ENCODE measurements around the gene GREB1L. TPM values are rescaled to one million over a fixed set of nuclear protein-coding genes. Genes with fewer than 3 reads are reported as not detected.
A peak's percentile ranks its signal among the peaks of the same experiment; 100 is the strongest.
"Not testable (repeated sequence)": the region's sequence is repeated elsewhere in the genome, so short reads cannot be mapped to it uniquely, and the experiment has no call there.

The GREB1L gene
- total RNA-seq, 1 donor from 2014 or later, result 8.6 TPM

DNA sequence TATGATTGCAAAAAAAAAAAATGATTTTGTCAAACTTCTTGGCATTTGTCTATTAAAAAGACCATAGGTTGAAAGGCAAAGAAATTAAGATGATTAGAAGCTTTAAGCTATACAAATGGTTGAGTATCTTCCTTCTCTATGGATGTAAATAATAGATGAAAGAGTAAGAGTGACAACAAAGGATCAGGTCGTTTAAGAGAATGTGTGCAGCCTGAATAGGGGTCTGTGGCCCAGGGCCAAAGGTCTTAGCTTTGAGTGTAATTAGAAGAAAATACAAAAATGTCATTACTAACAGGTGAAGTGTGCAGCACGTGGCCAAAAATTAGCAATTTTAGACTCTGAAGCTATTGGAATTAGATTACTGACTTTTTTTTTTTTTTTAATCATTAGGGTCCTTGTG, 122.4 kb downstream of the GREB1L start:
- no peak for DNase-seq (ENCODE audit: low spot score, unreplicated experiment)
- TF ChIP-seq, protein P1, sequence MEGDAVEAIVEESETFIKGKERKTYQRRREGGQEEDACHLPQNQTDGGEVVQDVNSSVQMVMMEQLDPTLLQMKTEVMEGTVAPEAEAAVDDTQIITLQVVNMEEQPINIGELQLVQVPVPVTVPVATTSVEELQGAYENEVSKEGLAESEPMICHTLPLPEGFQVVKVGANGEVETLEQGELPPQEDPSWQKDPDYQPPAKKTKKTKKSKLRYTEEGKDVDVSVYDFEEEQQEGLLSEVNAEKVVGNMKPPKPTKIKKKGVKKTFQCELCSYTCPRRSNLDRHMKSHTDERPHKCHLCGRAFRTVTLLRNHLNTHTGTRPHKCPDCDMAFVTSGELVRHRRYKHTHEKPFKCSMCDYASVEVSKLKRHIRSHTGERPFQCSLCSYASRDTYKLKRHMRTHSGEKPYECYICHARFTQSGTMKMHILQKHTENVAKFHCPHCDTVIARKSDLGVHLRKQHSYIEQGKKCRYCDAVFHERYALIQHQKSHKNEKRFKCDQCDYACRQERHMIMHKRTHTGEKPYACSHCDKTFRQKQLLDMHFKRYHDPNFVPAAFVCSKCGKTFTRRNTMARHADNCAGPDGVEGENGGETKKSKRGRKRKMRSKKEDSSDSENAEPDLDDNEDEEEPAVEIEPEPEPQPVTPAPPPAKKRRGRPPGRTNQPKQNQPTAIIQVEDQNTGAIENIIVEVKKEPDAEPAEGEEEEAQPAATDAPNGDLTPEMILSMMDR (IDR thresholded peaks at IDR 0.05; ENCODE audit: unreplicated experiment), result no peak
- Mint-ChIP-seq H3K4me3 (ENCODE audit: low read depth) (no peak overlapping the region), H3K4me1 (ENCODE audit: low read depth) (peaks cover 24% of the 10 kb centered on the region), H3K9me3 (ENCODE audit: low read depth) (no peaks in the 10 kb centered on the region), H3K27me3 (no peaks in the 10 kb centered on the region), H3K27ac (no peak overlapping the region), H3K36me3 (ENCODE audit: insufficient read depth) (no peaks in the 10 kb centered on the region)

DNA sequence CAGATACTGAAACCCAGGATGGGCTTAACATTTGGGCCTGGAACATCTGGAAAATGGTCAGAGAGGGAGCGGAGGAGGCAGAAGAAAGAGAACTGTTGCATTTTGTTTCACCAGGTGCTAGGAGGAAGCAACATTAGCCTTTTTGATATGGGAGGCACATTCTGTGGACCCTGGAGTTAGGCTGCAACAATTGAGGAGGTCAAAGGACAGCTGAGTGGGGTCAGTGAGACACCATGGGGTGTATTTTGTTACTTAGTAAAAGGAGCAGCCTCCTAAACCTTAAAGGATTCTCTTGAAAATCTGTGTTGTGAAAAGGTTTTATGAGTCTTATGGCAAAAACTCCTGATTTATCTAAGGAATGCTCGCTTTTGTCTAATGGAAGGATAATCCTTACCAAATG, 124.9 kb downstream of the GREB1L start:
- TF ChIP-seq, protein P1 (IDR thresholded peaks at IDR 0.05; ENCODE audit: unreplicated experiment), result no peak
- peak overlapping the region; percentile 74 for H3K27ac Mint-ChIP-seq
- H3K27me3 Mint-ChIP-seq, result no peaks in the 10 kb centered on the region
- H3K9me3 Mint-ChIP-seq (ENCODE audit: low read depth), result no peaks in the 10 kb centered on the region
- H3K4me1 Mint-ChIP-seq (ENCODE audit: low read depth), result peaks cover 18% of the 10 kb centered on the region
- no peaks in the 10 kb centered on the region for H3K36me3 Mint-ChIP-seq (ENCODE audit: insufficient read depth)
- no peak overlapping the region for H3K4me3 Mint-ChIP-seq (ENCODE audit: low read depth)
- DNase-seq (ENCODE audit: low spot score, unreplicated experiment), result no peak

DNA sequence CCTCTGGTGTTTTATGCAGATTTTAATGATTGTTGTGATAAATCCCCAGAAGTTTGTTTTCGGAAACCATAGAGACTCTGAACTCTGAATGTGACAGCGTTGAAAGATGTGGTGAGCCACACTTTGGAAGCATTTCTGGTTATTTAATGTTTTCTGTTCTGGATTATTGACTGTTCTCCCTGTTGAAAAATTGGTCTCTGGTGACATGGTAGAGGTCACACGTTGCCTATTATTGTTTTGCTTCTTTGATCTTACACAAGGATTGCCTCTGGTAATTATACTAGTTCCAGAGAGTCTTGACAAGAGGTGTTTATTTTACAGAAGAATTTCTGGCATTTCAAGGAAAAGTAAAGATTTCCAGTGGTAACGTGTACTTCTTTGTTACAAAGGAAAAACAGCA, 127.1 kb downstream of the GREB1L start:
- no peaks in the 10 kb centered on the region for H3K9me3 Mint-ChIP-seq (ENCODE audit: low read depth)
- DNase-seq (ENCODE audit: low spot score, unreplicated experiment), result no peak
- peaks cover 18% of the 10 kb centered on the region for H3K4me1 Mint-ChIP-seq (ENCODE audit: low read depth)
- peak overlapping the region; percentile 30 for H3K27ac Mint-ChIP-seq
- TF ChIP-seq, protein P1 (IDR thresholded peaks at IDR 0.05; ENCODE audit: unreplicated experiment), result no peak
- peaks cover 2% of the 10 kb centered on the region for H3K36me3 Mint-ChIP-seq (ENCODE audit: insufficient read depth)
- H3K27me3 Mint-ChIP-seq, result no peaks in the 10 kb centered on the region
- H3K4me3 Mint-ChIP-seq (ENCODE audit: low read depth), result no peak overlapping the region

DNA sequence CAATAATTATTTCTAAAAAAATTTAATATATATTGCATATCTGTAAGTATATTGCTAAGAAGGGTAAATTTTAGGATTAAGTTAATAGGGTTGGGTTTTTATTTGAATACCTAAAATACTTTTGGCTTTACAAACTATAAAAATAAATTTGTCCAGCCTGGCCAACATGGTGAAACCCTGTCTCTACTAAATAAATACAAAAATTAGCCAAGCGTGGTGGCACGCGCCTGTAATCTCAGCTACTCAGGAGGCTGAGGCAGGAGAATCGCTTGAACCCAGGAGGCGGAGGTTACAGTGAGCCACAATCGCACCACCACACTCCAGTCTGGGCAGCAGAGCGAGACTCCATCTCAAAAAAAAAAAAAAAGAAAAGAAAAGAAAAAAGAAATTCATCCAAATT, 127.6 kb downstream of the GREB1L start:
- H3K4me1 Mint-ChIP-seq (ENCODE audit: low read depth), result peaks cover 18% of the 10 kb centered on the region
- not testable (repeated sequence) for H3K36me3 Mint-ChIP-seq (ENCODE audit: insufficient read depth); H3K27me3 Mint-ChIP-seq; H3K27ac Mint-ChIP-seq; H3K4me3 Mint-ChIP-seq (ENCODE audit: low read depth); H3K9me3 Mint-ChIP-seq (ENCODE audit: low read depth); DNase-seq (ENCODE audit: low spot score, unreplicated experiment)

DNA sequence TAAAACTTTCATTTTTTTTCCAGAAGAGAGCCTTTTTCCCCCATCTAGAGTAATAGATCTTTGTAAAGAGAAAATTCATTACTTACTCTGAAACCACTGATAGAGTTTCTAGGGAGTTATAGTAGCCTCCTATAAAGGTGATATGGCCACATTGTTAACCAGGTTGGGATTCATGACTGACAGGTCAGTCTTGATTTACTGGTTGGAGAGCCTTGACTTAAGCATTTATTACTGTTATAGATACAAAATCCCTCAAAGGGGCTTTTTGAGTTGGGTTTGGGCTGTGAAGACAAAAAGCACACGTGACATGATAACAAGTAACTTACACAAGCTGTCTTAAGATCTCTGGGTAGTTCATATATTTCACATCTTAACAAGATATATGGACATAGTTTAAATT, 141.0 kb downstream of the GREB1L start:
- H3K27me3 Mint-ChIP-seq, result no peaks in the 10 kb centered on the region
- peaks cover 2% of the 10 kb centered on the region for H3K36me3 Mint-ChIP-seq (ENCODE audit: insufficient read depth)
- TF ChIP-seq, protein P1 (IDR thresholded peaks at IDR 0.05; ENCODE audit: unreplicated experiment), result no peak
- H3K9me3 Mint-ChIP-seq (ENCODE audit: low read depth), result no peaks in the 10 kb centered on the region
- H3K4me3 Mint-ChIP-seq (ENCODE audit: low read depth), result no peak overlapping the region
- no peak for DNase-seq (ENCODE audit: low spot score, unreplicated experiment)
- H3K27ac Mint-ChIP-seq, result no peak overlapping the region
- H3K4me1 Mint-ChIP-seq (ENCODE audit: low read depth), result peaks cover 11% of the 10 kb centered on the region

DNA sequence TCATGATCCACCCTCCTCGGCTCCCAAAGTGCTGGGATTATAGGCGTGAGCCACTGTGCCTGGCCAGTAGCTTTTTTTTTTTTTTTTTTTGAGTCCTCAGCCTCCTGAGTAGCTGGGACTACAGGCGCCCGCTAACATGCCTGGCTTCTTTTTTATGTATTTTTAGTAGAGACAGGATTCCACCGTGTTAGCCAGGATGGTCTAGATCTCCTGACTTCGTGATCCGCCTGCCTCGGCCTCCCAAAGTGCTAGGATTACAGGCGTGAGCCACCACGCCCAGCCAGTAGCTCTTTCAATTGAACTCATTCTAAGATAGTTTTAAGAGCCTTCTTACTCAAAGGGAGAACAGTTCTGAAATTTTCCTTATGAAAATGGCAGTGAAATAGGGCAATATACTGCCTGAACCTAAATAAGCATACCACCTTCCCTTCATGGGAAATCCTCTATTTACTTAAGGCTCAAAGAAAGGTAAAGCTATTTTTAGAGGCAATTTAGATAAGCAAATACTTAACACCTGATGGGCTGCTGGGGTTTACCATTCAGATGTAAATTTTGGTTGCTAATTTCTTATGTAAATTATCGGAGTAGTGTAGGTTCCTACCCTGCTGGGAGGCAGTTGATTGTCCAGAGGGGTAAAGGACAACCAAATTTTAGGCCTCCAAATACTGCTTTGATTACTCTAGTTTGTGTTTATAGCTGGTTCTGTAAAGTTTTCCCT, 144.7 kb downstream of the GREB1L start:
- DNase-seq (ENCODE audit: low spot score, unreplicated experiment), result no peak
- Mint-ChIP-seq H3K9me3 (ENCODE audit: low read depth) (no peaks in the 10 kb centered on the region), H3K27me3 (no peaks in the 10 kb centered on the region), H3K36me3 (ENCODE audit: insufficient read depth) (no peaks in the 10 kb centered on the region), H3K4me3 (ENCODE audit: low read depth) (no peak overlapping the region), H3K4me1 (ENCODE audit: low read depth) (peaks cover 16% of the 10 kb centered on the region), H3K27ac (no peak overlapping the region)
- TF ChIP-seq, protein P1 (IDR thresholded peaks at IDR 0.05; ENCODE audit: unreplicated experiment), result no peak
